ENCODE results near the gene ATG12. TPM values are rescaled to one million over a fixed set of nuclear protein-coding genes. Genes with fewer than 3 reads are reported as not detected.
A peak's percentile ranks its signal among the peaks of the same experiment; 100 is the strongest.
"Not testable (repeated sequence)": the region's sequence is repeated elsewhere in the genome, so short reads cannot be mapped to it uniquely, and the experiment has no call there.

The ATG12 gene
- 10 to 100 TPM; 46.0 to 63.0 (median 50.8) TPM for total RNA-seq

- Histone ChIP-seq H3K27me3 (no peaks in the 10 kb centered on the region), H3K4me1 (peaks cover 0 to 17% of the 10 kb centered on the region in 2 donors), H3K4me3 (peak within 1 kb of the TSS; percentile 75 to 84 (median 78)), H3K36me3 (peaks cover 1% of the 10 kb centered on the region), H3K27ac (peak within 1 kb of the TSS; percentile 91 to 94), H3K9me3 (no peaks in the 10 kb centered on the region)
- intact Hi-C loops (cut with DNase I; ENCODE audit: low total_unique reads): no loop called here
- peak; percentile 87 to 88 for DNase-seq (ENCODE audit: low spot score in 2 of 2)
- TF ChIP-seq POLR2AphosphoS5 (IDR thresholded peaks at IDR 0.05) (peak in 2 of 3 donors; percentile 85 to 90), CTCF (IDR thresholded peaks at IDR 0.05) (no peak), POLR2A (IDR thresholded peaks at IDR 0.05) (peak; percentile 80)
Observed at GRCh38 chr5:115841382-115842088, at the start of gene ATG12, which contains the start of gene AP3S1. Gene ATG12 (minus strand): TSS chr5:115841565. CDS start chr5:115841552, 13 bp downstream. Gene AP3S1 (plus strand): TSS chr5:115841935. CDS start chr5:115842038, 103 bp downstream.

- Histone ChIP-seq H3K27me3 (no peaks in the 10 kb centered on the region), H3K36me3 (no peaks in the 10 kb centered on the region), H3K27ac (no peak overlapping the region), H3K9me3 (no peaks in the 10 kb centered on the region), H3K4me1 (no peaks in the 10 kb centered on the region), H3K4me3 (no peak overlapping the region)
- TF ChIP-seq POLR2A (IDR thresholded peaks at IDR 0.05) (no peak), POLR2AphosphoS5 (IDR thresholded peaks at IDR 0.05) (no peak), CTCF (IDR thresholded peaks at IDR 0.05) (no peak)
- intact Hi-C loops (cut with DNase I; ENCODE audit: low total_unique reads): no loop called here
- DNase-seq (ENCODE audit: low spot score in 2 of 2): no peak
Observed at GRCh38 chr5:115888027-115888426, 46.7 kb upstream of the ATG12 start.

GRCh38 chr5:115885208-115885607 lies 43.8 kb upstream of the ATG12 start:
- H3K4me1 ChIP-seq; H3K27ac ChIP-seq; H3K9me3 ChIP-seq; H3K36me3 ChIP-seq; DNase-seq (ENCODE audit: low spot score in 2 of 2); H3K4me3 ChIP-seq; intact Hi-C loops (cut with DNase I; ENCODE audit: low total_unique reads); H3K27me3 ChIP-seq: not testable (repeated sequence)

- Histone ChIP-seq H3K36me3 (no peaks in the 10 kb centered on the region), H3K27ac (no peak overlapping the region), H3K4me1 (no peaks in the 10 kb centered on the region), H3K27me3 (no peaks in the 10 kb centered on the region), H3K4me3 (no peak overlapping the region), H3K9me3 (peaks cover 0 to 4% of the 10 kb centered on the region in 2 donors)
- no peak for DNase-seq (ENCODE audit: low spot score in 2 of 2)
- intact Hi-C loops (cut with DNase I; ENCODE audit: low total_unique reads): loop anchor here (5.0 kb wide), 1 partner anchor 312 kb away; no protein-coding TSS in a partner anchor
- TF ChIP-seq CTCF (IDR thresholded peaks at IDR 0.05) (no peak), POLR2A (IDR thresholded peaks at IDR 0.05) (no peak), POLR2AphosphoS5 (IDR thresholded peaks at IDR 0.05) (no peak)
Observed at GRCh38 chr5:115884704-115885103, 43.3 kb upstream of the ATG12 start.

- not testable (repeated sequence) for H3K9me3 ChIP-seq; H3K27ac ChIP-seq; H3K36me3 ChIP-seq; H3K27me3 ChIP-seq; DNase-seq (ENCODE audit: low spot score in 2 of 2); H3K4me3 ChIP-seq; H3K4me1 ChIP-seq
- intact Hi-C loops (cut with DNase I; ENCODE audit: low total_unique reads): loop anchor here (5.0 kb wide), 1 partner anchor 310 kb away; no protein-coding TSS in a partner anchor
Observed at GRCh38 chr5:115882434-115882833, 41.1 kb upstream of the ATG12 start.

- H3K4me3 ChIP-seq; H3K36me3 ChIP-seq; H3K4me1 ChIP-seq; H3K9me3 ChIP-seq; intact Hi-C loops (cut with DNase I; ENCODE audit: low total_unique reads); H3K27me3 ChIP-seq; DNase-seq (ENCODE audit: low spot score in 2 of 2); H3K27ac ChIP-seq: not testable (repeated sequence)
Observed at GRCh38 chr5:115877342-115877741, 36.0 kb upstream of the ATG12 start.
